Loucy (cell line): Measurements from ENCODE around the gene AKAP17A.

Experiments used
- EZH2phosphoT487 ChIP-seq: fragments of 200-600 bp; IDR thresholded peaks from 2 replicates; pipeline ENCODE4 v1.6.1; 2018; ENCODE audit warnings: antibody characterized with exemption, mild to moderate bottlenecking, moderate library complexity, borderline replicate concordance
- TF ChIP-seq, protein P1 (sequence below): fragments of 200-600 bp; sonication (generic); conservative IDR thresholded peaks from 2 replicates; pipeline ENCODE4 v1.5.1; 2014; ENCODE audit warnings: mild to moderate bottlenecking, antibody characterized with exemption, low read length

DNA sequence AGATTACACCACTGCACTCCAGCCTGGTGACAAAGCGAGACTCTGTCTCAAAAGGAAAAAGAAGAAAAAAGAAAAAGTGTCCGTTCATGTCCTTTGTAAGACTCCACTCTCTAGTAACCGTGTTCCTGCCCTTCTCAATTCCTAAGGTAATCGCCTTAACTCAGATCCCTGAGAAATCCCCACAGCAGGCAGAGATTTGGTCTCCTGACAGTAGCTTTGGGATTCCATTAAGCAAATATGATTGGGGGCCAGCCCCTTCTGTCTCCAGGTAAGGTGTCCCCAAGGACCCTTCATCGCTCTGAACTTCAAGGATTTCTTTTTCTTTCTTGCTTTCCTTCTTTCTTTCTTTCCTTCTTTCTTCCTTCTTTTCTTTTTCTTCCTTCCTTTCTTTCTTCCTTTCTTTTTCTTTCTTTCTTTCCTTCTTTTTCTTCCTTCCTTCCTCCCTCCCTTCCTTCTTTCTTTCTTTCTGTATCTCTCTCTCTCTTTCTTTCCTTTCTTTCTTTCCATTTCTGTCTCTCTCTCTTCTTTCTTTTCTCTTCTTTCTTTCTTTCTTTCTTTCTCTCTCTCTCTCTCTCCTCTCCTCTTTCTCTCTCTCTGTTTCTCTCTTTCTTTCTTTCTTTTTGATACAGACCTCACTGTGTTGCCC, 21.4 kb downstream of the AKAP17A start:
- TF ChIP-seq, protein P1, sequence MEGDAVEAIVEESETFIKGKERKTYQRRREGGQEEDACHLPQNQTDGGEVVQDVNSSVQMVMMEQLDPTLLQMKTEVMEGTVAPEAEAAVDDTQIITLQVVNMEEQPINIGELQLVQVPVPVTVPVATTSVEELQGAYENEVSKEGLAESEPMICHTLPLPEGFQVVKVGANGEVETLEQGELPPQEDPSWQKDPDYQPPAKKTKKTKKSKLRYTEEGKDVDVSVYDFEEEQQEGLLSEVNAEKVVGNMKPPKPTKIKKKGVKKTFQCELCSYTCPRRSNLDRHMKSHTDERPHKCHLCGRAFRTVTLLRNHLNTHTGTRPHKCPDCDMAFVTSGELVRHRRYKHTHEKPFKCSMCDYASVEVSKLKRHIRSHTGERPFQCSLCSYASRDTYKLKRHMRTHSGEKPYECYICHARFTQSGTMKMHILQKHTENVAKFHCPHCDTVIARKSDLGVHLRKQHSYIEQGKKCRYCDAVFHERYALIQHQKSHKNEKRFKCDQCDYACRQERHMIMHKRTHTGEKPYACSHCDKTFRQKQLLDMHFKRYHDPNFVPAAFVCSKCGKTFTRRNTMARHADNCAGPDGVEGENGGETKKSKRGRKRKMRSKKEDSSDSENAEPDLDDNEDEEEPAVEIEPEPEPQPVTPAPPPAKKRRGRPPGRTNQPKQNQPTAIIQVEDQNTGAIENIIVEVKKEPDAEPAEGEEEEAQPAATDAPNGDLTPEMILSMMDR = no peak
- no peak for TF ChIP-seq EZH2phosphoT487
